Measurements from ENCODE around the gene RNASEH2A. TPM values are rescaled to one million over a fixed set of nuclear protein-coding genes. Genes with fewer than 3 reads are reported as not detected.

RNASEH2A gene
- total and polyA plus RNA-seq, 2 of the 13 experiments (the other 11 are each of a cell fraction or from before 2014, with no cell fraction given) = 25.1 to 35.8 TPM

DNA sequence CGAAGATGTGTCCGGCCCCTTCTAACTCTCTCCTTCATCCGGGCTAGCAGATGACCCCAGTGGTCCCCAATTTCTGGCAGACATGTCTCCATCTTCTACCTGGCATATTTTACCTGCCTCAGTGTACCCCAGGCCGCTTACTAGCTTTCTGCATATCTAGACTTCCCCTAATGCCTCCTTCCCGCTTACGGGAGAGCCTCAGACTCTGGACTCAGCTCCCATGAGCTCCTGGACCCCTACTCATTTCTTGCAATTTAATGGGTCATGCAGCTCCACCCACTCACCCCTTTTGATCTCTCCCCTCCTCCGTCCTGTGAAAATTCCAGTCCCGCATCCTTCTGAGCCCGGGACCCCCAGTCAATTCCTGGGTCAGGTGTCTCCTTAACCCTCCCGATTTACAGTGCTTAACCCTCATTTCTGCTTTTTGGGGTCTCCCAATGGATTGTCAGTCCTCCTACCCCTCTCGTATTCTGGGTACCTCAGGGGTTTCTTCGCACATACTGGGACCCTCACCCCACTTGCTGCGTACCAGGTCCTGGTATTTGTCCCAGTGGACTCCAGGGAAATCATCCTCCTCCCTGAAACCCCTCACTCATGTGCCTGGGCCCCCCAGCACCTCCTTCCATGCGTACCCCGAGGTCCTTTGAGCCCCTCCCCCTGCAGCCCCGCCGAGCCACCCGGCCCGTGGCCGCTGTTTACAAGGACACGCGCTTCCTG lies 15.6 kb upstream of the RNASEH2A start (continued):
- TF ChIP-seq, protein P1, sequence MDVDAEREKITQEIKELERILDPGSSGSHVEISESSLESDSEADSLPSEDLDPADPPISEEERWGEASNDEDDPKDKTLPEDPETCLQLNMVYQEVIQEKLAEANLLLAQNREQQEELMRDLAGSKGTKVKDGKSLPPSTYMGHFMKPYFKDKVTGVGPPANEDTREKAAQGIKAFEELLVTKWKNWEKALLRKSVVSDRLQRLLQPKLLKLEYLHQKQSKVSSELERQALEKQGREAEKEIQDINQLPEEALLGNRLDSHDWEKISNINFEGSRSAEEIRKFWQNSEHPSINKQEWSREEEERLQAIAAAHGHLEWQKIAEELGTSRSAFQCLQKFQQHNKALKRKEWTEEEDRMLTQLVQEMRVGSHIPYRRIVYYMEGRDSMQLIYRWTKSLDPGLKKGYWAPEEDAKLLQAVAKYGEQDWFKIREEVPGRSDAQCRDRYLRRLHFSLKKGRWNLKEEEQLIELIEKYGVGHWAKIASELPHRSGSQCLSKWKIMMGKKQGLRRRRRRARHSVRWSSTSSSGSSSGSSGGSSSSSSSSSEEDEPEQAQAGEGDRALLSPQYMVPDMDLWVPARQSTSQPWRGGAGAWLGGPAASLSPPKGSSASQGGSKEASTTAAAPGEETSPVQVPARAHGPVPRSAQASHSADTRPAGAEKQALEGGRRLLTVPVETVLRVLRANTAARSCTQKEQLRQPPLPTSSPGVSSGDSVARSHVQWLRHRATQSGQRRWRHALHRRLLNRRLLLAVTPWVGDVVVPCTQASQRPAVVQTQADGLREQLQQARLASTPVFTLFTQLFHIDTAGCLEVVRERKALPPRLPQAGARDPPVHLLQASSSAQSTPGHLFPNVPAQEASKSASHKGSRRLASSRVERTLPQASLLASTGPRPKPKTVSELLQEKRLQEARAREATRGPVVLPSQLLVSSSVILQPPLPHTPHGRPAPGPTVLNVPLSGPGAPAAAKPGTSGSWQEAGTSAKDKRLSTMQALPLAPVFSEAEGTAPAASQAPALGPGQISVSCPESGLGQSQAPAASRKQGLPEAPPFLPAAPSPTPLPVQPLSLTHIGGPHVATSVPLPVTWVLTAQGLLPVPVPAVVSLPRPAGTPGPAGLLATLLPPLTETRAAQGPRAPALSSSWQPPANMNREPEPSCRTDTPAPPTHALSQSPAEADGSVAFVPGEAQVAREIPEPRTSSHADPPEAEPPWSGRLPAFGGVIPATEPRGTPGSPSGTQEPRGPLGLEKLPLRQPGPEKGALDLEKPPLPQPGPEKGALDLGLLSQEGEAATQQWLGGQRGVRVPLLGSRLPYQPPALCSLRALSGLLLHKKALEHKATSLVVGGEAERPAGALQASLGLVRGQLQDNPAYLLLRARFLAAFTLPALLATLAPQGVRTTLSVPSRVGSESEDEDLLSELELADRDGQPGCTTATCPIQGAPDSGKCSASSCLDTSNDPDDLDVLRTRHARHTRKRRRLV (CRISPR knock-in tag; IDR thresholded peaks at IDR 0.05) = 0 out of 2 replicates have a peak, but pooled peaks have one; percentile 8
- no peak for TF ChIP-seq PHF5A (CRISPR knock-in tag; IDR thresholded peaks at IDR 0.05; ENCODE audit: low read depth, unreplicated experiment)
- TF ChIP-seq, protein P2, sequence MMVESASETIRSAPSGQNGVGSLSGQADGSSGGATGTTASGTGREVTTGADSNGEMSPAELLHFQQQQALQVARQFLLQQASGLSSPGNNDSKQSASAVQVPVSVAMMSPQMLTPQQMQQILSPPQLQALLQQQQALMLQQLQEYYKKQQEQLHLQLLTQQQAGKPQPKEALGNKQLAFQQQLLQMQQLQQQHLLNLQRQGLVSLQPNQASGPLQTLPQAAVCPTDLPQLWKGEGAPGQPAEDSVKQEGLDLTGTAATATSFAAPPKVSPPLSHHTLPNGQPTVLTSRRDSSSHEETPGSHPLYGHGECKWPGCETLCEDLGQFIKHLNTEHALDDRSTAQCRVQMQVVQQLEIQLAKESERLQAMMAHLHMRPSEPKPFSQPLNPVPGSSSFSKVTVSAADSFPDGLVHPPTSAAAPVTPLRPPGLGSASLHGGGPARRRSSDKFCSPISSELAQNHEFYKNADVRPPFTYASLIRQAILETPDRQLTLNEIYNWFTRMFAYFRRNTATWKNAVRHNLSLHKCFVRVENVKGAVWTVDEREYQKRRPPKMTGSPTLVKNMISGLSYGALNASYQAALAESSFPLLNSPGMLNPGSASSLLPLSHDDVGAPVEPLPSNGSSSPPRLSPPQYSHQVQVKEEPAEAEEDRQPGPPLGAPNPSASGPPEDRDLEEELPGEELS (CRISPR knock-in tag; IDR thresholded peaks at IDR 0.05) = 0 out of 2 replicates have a peak, but pooled peaks have one; percentile 92
- no peak for TF ChIP-seq SNAI1 (CRISPR knock-in tag; IDR thresholded peaks at IDR 0.05; ENCODE audit: borderline replicate concordance)
- TF ChIP-seq, protein P3, sequence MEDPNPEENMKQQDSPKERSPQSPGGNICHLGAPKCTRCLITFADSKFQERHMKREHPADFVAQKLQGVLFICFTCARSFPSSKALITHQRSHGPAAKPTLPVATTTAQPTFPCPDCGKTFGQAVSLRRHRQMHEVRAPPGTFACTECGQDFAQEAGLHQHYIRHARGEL (CRISPR knock-in tag; IDR thresholded peaks at IDR 0.05) = no peak
- TF ChIP-seq ZNF761 (CRISPR knock-in tag; conservative IDR thresholded peaks at IDR 0.05) = no peak
- TF ChIP-seq MEIS1 (CRISPR knock-in tag; IDR thresholded peaks at IDR 0.05; ENCODE audit: borderline replicate concordance) = 0 out of 2 replicates have a peak, but pooled peaks have one; percentile 0
- no peak for TF ChIP-seq RXRA (CRISPR knock-in tag; IDR thresholded peaks at IDR 0.05)
- TF ChIP-seq, protein P4, sequence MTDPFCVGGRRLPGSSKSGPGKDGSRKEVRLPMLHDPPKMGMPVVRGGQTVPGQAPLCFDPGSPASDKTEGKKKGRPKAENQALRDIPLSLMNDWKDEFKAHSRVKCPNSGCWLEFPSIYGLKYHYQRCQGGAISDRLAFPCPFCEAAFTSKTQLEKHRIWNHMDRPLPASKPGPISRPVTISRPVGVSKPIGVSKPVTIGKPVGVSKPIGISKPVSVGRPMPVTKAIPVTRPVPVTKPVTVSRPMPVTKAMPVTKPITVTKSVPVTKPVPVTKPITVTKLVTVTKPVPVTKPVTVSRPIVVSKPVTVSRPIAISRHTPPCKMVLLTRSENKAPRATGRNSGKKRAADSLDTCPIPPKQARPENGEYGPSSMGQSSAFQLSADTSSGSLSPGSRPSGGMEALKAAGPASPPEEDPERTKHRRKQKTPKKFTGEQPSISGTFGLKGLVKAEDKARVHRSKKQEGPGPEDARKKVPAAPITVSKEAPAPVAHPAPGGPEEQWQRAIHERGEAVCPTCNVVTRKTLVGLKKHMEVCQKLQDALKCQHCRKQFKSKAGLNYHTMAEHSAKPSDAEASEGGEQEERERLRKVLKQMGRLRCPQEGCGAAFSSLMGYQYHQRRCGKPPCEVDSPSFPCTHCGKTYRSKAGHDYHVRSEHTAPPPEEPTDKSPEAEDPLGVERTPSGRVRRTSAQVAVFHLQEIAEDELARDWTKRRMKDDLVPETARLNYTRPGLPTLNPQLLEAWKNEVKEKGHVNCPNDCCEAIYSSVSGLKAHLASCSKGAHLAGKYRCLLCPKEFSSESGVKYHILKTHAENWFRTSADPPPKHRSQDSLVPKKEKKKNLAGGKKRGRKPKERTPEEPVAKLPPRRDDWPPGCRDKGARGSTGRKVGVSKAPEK (CRISPR knock-in tag; IDR thresholded peaks at IDR 0.05; ENCODE audit: borderline replicate concordance) = no peak
